HG03045 (cell line): ENCODE measurements around the gene RGL2.
"Not testable (repeated sequence)": the region's sequence is repeated elsewhere in the genome, so short reads cannot be mapped to it uniquely, and the experiment has no call there.

Experiments used
- ATAC-seq: cut with Tn5 transposase; IDR thresholded peaks from one replicate; pipeline ENCODE4 v1.9.1; 2021; ENCODE audit warnings: mild to moderate bottlenecking, moderate library complexity; ENCODE audit not compliant: unreplicated experiment

The RGL2 gene

DNA sequence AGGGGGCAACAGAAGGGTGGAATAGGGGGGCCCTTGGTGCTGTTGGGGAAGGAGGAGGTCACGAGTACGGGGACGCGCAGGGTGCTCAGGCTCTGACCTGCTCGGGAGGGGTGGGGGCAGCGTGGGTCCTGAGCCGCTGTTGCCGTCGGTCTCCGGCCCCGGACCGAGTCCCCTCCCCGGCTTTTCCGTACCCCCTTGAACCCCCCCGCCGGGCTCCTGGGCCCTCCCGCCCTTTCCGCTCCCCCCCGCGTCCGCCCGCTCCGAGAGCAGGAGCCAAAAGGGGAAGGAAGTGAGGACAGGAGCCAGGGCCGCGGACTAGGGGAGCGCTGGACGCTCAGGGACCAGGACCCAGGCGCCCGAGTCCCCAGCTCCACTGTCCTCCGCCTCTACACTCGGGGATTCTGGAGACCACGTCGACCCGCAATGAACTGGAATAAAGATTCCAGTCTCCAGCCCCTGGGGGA, at the start of gene RGL2:
Gene RGL2, minus strand, starts transcription at position 170 of the 464 bp plus-strand sequence. CDS start 332 bp downstream, outside the sequence.
- peak; percentile 27 for ATAC-seq

- no peak for ATAC-seq
Observed at GRCh38 chr6:33347816-33348215, 49.1 kb upstream of the RGL2 start.

- ATAC-seq: not testable (repeated sequence)
Observed at GRCh38 chr6:33346972-33347371, 48.2 kb upstream of the RGL2 start.

DNA sequence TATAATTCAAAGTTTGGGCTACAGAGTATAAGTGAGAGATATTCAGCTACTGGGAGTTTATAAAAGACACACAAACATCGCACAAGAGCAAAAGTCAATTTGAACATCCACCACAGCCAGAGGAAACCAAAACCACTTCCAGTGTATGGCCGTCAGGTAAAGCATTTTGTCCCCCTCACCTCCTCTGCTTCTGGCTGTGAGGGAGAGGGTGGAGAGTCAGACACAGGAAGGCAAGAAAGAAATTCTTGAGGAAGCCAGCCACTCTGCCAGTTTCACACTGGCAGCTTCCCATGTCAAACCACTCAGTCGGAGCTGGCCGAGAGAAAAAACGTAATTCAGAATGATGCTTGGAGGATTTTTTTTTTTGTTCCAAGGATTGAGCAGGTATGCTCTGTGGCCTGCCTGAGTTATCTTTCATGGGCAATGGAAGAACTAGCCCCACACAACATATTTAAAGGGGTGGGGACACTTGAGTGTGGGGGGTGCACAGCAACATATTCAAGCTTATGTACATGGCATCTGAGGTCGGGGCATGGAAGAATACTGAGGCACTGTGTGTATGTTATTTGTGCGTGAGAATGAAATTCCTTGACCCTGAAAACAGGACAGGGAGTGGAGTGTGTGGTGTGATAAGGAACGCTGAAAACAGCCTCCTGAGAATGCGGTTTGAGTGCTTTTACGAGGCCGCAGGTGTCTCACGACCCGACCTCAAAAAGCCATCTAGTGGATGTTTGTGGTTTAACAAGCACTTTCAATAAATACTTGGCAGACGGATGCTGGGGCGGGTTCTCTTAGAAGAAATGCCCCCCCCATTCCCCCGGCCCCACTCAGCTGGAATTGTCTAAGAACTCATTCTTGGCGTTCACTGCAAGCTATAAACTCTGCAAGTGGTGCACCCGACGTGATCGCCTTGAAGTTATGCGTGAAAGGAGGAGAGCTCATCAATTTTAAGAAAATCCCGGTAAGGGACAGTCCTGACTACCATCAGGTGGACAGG, 46.3 kb upstream of the RGL2 start:
- no peak for ATAC-seq

DNA sequence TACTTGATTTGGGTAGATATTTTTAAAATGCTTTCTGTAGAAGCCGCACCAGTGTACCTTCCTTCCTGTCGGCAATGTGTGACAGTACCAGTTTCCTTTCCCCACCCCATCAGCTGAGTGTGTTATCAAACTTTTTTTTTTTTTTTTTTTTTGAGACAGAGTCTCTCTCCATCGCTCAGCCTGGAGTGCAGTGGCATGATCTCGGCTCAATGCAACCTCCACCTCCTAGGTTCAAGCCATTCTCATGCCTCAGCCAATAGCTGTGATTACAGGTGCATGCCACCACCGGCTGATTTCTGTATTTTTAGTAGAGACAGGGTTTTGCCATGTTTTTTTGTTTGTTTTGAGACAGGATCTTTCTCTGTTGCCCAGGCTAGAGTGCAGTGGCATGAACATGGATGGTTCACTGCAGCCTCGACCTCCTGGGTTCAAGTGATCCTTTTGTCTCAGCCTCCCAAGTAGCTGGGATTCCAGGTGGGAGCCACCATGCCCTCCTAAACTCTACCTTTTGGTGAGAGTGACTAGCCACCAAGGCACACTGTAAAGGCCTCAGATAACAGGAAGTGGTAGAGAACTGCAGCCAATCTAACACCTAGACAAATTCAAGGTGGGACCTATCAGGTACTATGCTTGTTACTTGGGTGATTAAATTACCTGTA, 45.3 kb upstream of the RGL2 start:
- ATAC-seq: peak; percentile 42

DNA sequence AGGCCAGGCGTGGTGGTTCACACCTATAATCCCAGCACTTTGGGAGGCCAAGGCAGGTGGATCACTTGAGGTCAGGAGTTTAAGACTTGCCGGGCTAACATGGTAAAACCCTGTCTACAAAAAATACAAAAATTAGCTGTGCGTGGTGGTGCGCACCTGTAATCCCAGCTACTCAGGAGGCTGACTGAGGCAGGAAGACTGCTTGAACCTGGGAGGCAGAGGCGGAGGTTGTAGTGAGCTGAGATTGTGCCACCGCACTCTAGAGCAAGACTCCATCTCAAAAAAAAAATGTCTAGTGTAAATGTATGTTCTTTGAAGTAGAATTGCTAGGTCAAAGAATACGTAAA, 44.8 kb upstream of the RGL2 start:
- not testable (repeated sequence) for ATAC-seq

DNA sequence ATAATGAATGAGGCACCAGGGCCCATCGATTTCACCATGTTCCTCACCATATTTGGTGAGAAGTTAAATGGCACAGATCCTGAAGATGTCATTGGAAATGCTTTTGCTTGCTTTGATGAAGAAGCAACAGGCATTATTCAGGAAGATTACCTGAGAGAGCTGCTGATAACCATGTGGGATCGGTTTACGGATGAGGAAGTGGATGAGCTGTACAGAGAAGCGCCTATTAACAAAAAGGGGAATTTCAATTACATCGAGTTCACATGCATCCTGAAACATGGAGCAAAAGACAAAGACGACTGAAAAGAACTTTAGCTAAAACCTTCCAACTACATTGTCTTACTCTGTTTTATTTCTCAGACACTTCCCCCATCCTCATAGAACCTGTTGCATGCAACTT, 40.5 kb upstream of the RGL2 start:
- no peak for ATAC-seq

GRCh38 chr6:33336495-33336894, 37.8 kb upstream of the RGL2 start:
- no peak for ATAC-seq

- ATAC-seq: no peak
Observed at GRCh38 chr6:33335916-33336315, 37.2 kb upstream of the RGL2 start.

DNA sequence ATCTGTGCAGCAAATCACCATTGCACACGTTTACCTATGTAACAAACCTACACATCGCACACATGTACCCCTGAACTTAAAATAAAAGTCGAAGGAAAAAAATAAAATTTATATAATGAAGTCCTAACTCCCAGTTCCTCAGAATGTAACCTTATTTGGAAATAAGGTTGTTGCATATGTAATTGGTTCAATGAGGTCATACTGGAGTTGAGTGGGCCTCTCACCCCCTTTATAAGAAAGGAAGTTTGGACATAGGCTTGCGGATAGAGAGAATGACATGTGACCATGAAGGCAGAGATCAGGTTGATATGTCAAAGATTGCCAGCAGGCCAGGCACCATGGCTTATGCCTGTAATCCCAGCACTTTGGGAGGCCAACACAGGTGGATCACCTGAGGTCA, 34.9 kb upstream of the RGL2 start:
- ATAC-seq: no peak

GRCh38 chr6:33330736-33331135, 32.0 kb upstream of the RGL2 start:
- ATAC-seq: no peak

- no peak for ATAC-seq
Observed at GRCh38 chr6:33329058-33329457, 30.3 kb upstream of the RGL2 start.

DNA sequence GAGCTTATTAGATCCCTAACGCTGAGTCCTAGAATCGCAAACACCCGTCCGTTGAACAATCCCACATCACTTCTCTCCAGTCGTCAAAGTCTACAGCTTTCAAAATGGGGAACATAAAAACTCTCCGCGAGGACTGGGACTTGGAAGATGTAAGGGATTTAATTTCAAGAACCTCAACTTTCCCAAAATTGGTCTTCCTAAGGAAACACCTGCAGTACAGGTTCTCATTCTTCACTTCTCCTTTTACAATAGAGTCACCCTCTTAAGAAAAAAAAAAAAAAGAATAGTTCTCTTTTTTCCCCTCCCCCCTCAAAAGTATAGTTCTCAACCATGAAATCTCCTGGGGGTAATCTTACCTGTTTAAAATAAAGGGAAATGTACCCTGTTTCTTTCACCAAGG, 25.4 kb upstream of the RGL2 start:
- no peak for ATAC-seq

DNA sequence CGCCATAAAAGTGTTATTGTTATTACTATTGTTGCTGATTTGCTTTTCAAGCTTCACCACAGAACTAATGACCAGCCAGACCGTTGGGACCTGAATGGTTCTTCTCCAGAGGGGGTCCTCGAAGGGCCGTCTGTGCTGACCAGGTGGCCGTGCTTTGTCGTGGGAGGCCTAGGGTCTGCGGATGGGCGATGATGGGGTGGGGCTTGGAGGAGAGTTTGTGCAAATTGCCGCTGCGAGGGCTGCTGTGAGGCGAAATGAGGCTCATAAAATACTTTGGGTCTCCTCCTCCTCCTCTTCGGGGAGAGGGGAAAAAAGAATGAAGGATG, 24.8 kb upstream of the RGL2 start:
- ATAC-seq: peak; percentile 11

- ATAC-seq: no peak
Observed at GRCh38 chr6:33321227-33321626, 22.5 kb upstream of the RGL2 start.

DNA sequence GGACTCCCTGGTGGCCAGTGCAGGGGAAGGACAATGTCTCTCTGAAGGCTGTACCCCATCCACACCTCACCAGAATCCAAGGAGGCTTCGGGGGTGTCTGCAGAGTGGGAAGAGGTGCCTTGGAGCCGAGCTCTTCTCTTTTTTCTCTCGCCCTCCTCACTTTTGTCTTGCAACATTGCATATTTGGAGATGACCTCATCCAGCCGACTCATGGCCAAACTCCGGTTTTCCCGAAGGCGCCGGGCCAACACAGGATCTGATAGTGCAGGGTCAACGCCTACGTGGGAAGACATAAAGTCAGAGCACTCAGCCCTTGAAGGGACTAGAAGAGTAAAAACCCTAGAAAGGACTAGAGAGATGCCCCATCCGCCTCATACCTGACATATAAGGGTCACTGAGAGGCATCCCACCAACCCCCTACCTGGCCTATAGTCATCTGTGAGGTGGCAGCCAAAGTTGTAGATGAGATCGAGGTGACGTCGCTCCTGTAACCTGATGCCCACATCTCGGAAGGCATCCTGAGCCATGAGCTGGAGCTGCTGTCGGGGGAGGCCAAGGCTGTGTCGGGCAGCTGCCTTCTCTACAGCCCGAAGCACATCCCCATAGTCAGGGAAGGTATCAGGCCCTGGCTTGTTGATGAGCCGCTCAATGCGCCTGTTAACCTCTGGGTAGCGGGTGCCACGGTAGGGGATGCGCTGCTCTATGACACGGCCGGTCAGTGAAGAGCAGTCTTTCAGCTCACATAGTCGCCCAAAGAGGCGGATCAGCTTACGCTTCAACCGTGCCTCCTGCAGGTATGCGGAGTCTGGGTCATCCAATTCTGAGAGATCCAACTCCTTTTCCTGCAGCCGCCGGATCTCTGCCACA, 21.8 kb upstream of the RGL2 start:
- no peak for ATAC-seq

GRCh38 chr6:33319939-33320314, 21.2 kb upstream of the RGL2 start:
- ATAC-seq: no peak

DNA sequence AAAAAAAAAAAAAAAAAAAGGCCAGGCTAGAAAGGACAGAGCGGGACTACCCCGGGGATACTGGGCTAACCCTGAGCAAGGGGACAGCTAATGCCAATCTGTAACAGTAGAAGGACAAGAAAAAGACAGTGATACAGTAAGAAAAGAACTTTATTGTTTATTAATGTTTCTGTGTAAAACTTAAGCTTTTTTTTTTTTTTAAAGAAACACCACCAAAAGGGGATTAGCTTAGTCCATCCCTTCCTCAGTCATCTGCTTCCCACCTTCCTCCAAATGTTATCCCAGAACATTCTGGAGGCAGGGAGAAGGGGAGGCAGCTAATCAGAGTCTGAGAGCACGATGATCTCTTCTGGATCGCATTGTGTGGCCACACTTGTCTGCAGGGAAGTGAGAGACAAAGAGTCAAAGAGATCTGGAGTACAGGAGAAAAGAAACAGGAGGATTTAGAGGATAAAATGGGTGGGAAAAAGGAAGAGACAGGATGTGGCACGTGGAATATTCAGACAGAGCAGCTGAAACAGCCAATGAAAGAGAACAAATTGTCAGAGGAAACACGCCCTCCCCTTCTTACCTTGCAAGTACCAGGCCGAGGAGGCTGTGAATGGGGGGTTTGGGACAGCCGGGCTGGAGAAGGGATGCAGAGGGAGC, 19.8 kb upstream of the RGL2 start:
- no peak for ATAC-seq

- ATAC-seq: peak; percentile 48
Observed at GRCh38 chr6:33317669-33318425, 19.1 kb upstream of the RGL2 start, which contains the start of gene ZBTB22. Gene ZBTB22 (minus strand): TSS chr6:33317744. CDS start chr6:33316916, 828 bp downstream.

- no peak for ATAC-seq
Observed at GRCh38 chr6:33317419-33317668, 18.6 kb upstream of the RGL2 start.
